ENCODE measurements around the gene MT1X. TPM values are rescaled to one million over a fixed set of nuclear protein-coding genes. Genes with fewer than 3 reads are reported as not detected.
"Not testable (repeated sequence)": the region's sequence is repeated elsewhere in the genome, so short reads cannot be mapped to it uniquely, and the experiment has no call there.

The MT1X gene
- total RNA-seq, 2 donors from 2014 or later = 268 to 697 TPM

DNA sequence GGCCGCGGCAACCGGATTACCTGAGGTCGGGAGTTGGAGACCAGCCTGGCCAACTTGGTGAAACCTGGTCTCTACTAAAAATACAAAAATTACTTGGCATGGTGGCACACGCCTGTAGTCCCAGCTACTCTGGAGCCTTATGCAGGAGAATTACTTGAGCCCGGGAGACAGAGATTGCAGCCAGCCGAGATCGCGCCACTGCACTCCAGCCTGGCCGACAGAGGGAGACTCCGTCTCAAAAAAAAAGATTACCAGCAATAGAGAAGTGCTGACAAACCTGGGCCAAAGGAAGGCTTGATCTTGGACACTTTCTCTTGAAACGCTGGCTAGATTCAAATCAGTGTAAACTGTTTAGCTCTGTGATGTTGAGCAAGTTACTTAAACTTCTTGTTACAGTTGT is 8.3 kb upstream of the MT1X start:
- no peak overlapping the region for H3K4me3 ChIP-seq
- H3K27ac ChIP-seq = no peak overlapping the region
- no peaks in the 10 kb centered on the region for H3K36me3 ChIP-seq
- H3K27me3 ChIP-seq (replicated peaks; ENCODE audit: insufficient read depth) = no peaks in the 10 kb centered on the region
- intact Hi-C loops (cut with DNase I) = loop anchor here (2.0 kb wide), 1 partner anchor 27 kb away; no protein-coding TSS in a partner anchor
- WGBS = 46% methylated on average over 12 of the region's 12 CpGs
- peak; percentile 31 for DNase-seq (ENCODE audit: low spot score)
- no peaks in the 10 kb centered on the region for H3K9me3 ChIP-seq
- H3K4me1 ChIP-seq (replicated peaks) = no peaks in the 10 kb centered on the region
- no peak for TF ChIP-seq POLR2A (IDR thresholded peaks at IDR 0.05)
- TF ChIP-seq, protein P1, sequence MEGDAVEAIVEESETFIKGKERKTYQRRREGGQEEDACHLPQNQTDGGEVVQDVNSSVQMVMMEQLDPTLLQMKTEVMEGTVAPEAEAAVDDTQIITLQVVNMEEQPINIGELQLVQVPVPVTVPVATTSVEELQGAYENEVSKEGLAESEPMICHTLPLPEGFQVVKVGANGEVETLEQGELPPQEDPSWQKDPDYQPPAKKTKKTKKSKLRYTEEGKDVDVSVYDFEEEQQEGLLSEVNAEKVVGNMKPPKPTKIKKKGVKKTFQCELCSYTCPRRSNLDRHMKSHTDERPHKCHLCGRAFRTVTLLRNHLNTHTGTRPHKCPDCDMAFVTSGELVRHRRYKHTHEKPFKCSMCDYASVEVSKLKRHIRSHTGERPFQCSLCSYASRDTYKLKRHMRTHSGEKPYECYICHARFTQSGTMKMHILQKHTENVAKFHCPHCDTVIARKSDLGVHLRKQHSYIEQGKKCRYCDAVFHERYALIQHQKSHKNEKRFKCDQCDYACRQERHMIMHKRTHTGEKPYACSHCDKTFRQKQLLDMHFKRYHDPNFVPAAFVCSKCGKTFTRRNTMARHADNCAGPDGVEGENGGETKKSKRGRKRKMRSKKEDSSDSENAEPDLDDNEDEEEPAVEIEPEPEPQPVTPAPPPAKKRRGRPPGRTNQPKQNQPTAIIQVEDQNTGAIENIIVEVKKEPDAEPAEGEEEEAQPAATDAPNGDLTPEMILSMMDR (IDR thresholded peaks at IDR 0.05) = peak; percentile 43 to 71 (median 59)
- TF ChIP-seq POLR2AphosphoS5 (IDR thresholded peaks at IDR 0.05) = peak; percentile 46

- 90% methylated on average over 6 of the region's 6 CpGs for WGBS
- not testable (repeated sequence) for DNase-seq (ENCODE audit: low spot score); H3K27ac ChIP-seq; H3K4me3 ChIP-seq; H3K36me3 ChIP-seq; H3K4me1 ChIP-seq (replicated peaks); H3K9me3 ChIP-seq; H3K27me3 ChIP-seq (replicated peaks; ENCODE audit: insufficient read depth)
- intact Hi-C loops (cut with DNase I) = loop anchor here (2.0 kb wide), 1 partner anchor 26 kb away; no protein-coding TSS in a partner anchor
Measured at GRCh38 chr16:56674570-56674969, 7.7 kb upstream of the MT1X start.

DNA sequence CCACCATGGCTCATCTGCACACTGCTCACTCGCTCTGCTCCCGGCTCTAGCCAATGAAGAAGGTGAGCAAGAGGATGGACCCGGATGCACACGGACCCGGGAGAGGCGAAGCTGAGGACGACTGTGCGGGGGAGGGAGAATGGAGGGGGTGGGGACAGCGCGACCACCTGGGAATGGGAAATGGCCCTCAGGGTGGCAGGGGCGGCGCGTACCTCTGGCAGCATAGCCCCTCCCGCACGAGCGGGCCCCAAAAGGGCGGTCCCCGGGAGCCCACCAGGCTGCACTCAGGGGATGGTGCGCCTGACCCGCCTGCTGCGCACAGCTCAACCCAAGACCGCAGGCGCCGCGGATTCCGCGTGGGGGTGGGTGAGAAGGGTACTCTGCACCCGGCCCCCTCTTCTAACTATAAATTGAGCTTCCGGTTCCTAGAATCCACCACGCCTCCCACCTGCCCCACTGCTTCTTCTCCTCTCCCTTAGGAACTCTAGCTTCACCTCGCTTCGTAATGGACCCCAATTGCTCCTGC is 6.5 kb upstream of the MT1X start:
- H3K9me3 ChIP-seq = no peaks in the 10 kb centered on the region
- no peaks in the 10 kb centered on the region for H3K4me1 ChIP-seq (replicated peaks)
- H3K27me3 ChIP-seq (replicated peaks; ENCODE audit: insufficient read depth) = no peaks in the 10 kb centered on the region
- intact Hi-C loops (cut with DNase I) = loop anchor here (2.0 kb wide), 1 partner anchor 25 kb away; no protein-coding TSS in a partner anchor
- 12% methylated on average over 32 of the region's 32 CpGs for WGBS
- TF ChIP-seq POLR2AphosphoS5 (IDR thresholded peaks at IDR 0.05) (no peak), POLR2A (IDR thresholded peaks at IDR 0.05) (no peak)
- TF ChIP-seq, protein P1 (IDR thresholded peaks at IDR 0.05) = no peak
- no peak overlapping the region for H3K4me3 ChIP-seq
- DNase-seq (ENCODE audit: low spot score) = no peak
- H3K27ac ChIP-seq = no peak overlapping the region
- no peaks in the 10 kb centered on the region for H3K36me3 ChIP-seq

DNA sequence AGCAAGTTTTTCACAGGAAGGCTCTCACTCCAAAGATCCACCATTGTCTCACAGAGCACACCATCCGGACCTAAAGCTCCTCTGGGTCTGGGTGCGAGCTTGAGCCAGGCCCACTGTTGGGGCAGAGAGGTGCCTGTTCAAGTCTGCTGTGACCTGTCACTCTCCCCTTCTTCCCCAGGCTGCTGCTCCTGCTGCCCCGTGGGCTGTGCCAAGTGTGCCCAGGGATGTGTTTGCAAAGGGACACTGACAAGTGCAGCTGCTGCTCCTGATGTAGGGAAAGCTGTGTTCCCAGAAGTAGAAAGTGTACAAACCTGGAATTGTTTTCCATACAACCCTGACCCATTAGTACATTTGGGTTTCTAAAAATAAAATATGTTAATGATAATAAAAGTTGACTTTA is 4.8 kb upstream of the MT1X start:
- TF ChIP-seq POLR2AphosphoS5 (IDR thresholded peaks at IDR 0.05) = no peak
- no peak for TF ChIP-seq POLR2A (IDR thresholded peaks at IDR 0.05)
- TF ChIP-seq, protein P1 (IDR thresholded peaks at IDR 0.05) = no peak
- 78% methylated on average over 3 of the region's 3 CpGs for WGBS
- Histone ChIP-seq H3K4me1 (replicated peaks) (no peaks in the 10 kb centered on the region), H3K27me3 (replicated peaks; ENCODE audit: insufficient read depth) (no peaks in the 10 kb centered on the region), H3K4me3 (no peak overlapping the region), H3K9me3 (no peaks in the 10 kb centered on the region), H3K36me3 (no peaks in the 10 kb centered on the region), H3K27ac (no peak overlapping the region)
- intact Hi-C loops (cut with DNase I) = no loop called here
- DNase-seq (ENCODE audit: low spot score) = no peak

DNA sequence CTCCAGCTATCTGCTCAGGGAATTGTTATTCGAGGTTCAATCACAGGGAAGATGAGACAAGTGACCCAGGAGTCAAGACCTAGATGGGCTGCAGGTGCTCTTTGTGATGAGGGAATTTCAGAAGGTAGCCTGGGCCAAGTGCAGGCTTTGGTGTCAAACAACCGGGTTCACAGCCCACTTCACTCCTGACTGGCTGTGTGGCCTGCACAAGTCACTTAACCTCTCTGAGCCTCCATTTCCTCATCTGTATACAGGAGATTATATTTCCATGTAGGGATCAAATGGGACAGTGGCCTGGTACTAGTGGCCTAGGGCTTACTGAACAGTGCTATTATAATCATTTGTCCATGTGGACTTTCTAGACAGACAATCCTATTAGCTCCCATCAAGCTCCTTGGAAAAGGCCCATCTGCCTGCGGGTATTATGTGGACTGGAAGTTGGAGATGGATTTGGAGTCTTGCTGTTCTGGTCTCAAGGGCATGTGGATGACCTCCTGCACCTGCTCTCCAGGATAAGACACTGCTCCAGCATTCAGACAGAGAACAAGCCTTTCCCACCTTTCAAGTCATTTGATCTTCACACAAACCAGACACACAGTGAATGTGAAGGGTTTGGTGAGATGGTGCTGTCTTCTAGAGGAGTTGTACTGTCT is 3.1 kb upstream of the MT1X start:
- no peaks in the 10 kb centered on the region for H3K27me3 ChIP-seq (replicated peaks; ENCODE audit: insufficient read depth)
- H3K27ac ChIP-seq = no peak overlapping the region
- H3K4me3 ChIP-seq = no peak overlapping the region
- intact Hi-C loops (cut with DNase I) = no loop called here
- no peaks in the 10 kb centered on the region for H3K4me1 ChIP-seq (replicated peaks)
- no peaks in the 10 kb centered on the region for H3K36me3 ChIP-seq
- H3K9me3 ChIP-seq = no peaks in the 10 kb centered on the region
- DNase-seq (ENCODE audit: low spot score) = no peak
- TF ChIP-seq POLR2AphosphoS5 (IDR thresholded peaks at IDR 0.05) (no peak), POLR2A (IDR thresholded peaks at IDR 0.05) (no peak)
- TF ChIP-seq, protein P1 (IDR thresholded peaks at IDR 0.05) = no peak
- 91% methylated on average over 3 of the region's 3 CpGs for WGBS
